ENCODE data around the gene FGF11.
"Not testable (repeated sequence)": the region's sequence is repeated elsewhere in the genome, so short reads cannot be mapped to it uniquely, and the experiment has no call there.

FGF11 gene

DNA sequence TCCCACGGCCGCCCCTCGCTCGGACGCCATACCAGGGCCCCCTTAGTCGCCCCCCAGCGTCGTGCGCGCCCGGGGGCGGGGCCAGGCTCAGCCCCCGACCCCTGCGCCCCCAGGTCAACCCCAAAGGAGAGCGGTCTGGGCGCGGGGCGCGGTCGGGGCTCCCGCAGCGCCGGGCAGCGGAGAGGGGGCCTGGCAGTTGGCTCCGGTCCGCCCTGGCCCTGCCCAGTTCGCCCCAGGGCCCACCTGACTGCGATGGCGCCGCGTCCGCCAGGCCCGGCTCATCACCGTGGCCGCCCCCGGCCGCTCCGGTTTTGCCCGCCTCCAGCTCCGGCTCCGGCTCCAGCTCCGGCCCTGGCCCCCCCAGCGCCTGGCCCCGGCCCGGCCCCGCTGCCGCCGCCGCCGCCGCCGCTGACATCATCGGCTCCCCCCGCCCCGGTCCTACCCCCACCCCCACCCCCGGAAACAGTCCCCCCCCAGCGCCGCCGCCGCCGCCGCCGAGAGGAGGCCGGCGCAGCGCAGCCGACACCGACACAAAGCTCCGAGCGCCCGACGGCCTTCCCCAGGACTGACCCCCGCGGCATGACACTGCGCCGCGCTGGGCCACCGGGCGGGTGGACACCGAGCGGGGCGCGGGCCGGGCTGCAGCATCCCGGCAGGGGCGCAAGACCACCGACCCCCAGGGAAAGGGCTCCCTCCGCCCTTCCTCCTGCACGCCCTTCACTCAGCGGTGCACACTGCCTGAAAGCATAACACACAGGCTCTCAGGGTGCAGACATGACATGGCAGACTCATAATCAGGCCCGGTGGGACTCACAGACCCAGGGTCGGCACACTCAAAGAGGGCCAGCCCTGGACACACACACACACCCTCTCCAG, 40.1 kb downstream of the FGF11 start, which contains the start of gene ZBTB4:
Gene ZBTB4 (minus strand): TSS at position 419 of the 876 bp plus-strand sequence. CDS start 12,830 bp downstream, outside the sequence.
- TF ChIP-seq, protein P1, sequence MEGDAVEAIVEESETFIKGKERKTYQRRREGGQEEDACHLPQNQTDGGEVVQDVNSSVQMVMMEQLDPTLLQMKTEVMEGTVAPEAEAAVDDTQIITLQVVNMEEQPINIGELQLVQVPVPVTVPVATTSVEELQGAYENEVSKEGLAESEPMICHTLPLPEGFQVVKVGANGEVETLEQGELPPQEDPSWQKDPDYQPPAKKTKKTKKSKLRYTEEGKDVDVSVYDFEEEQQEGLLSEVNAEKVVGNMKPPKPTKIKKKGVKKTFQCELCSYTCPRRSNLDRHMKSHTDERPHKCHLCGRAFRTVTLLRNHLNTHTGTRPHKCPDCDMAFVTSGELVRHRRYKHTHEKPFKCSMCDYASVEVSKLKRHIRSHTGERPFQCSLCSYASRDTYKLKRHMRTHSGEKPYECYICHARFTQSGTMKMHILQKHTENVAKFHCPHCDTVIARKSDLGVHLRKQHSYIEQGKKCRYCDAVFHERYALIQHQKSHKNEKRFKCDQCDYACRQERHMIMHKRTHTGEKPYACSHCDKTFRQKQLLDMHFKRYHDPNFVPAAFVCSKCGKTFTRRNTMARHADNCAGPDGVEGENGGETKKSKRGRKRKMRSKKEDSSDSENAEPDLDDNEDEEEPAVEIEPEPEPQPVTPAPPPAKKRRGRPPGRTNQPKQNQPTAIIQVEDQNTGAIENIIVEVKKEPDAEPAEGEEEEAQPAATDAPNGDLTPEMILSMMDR (IDR thresholded peaks at IDR 0.05; ENCODE audit: low read depth, low read length), result no peak
- no peak for DNase-seq (ENCODE audit: extremely low read depth, low read depth)

DNA sequence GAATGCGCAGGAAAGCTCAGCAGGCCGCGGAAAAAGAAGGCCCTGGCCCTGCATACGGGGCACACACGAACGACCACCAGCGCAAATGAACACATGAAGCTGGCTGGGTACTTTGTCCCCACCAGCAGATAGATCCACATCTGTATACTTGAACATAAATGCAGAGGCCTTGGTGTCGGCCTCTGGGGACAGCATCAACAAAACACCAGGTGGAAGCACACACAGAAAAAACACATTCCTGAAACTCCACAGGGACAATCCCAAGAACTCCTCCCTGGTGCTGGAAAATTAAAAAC, 40.7 kb downstream of the FGF11 start:
- DNase-seq (ENCODE audit: extremely low read depth, low read depth), result no peak

DNA sequence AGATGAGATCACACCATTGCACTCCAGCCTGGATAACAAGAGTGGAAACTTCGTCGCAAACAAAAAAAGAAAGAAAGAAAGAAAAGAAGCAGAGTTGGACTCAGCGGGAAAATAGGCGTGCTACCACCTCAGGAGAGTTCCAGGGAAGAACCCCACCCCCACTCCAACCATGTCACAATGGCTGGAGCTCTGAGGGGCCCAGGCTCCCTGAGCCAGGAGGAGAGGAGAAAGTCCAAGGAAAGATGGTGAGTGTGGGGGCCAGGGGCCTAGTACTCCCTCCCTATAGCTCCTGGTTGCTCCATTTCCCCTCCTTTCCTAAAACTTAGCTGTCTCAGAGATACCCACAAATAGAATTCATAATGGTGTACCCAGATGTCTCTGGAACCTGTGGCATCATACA, 42.0 kb downstream of the FGF11 start, which contains the start of gene SLC35G6:
Gene SLC35G6 (plus strand): TSS at position 172 of the 400 bp plus-strand sequence. CDS start 71 bp downstream, at position 243.
- not testable (repeated sequence) for DNase-seq (ENCODE audit: extremely low read depth, low read depth)

More for the DNA sequence above, 40.7 kb downstream of the FGF11 start:
- TF ChIP-seq, protein P1 (IDR thresholded peaks at IDR 0.05; ENCODE audit: low read depth, low read length), result no peak

DNA sequence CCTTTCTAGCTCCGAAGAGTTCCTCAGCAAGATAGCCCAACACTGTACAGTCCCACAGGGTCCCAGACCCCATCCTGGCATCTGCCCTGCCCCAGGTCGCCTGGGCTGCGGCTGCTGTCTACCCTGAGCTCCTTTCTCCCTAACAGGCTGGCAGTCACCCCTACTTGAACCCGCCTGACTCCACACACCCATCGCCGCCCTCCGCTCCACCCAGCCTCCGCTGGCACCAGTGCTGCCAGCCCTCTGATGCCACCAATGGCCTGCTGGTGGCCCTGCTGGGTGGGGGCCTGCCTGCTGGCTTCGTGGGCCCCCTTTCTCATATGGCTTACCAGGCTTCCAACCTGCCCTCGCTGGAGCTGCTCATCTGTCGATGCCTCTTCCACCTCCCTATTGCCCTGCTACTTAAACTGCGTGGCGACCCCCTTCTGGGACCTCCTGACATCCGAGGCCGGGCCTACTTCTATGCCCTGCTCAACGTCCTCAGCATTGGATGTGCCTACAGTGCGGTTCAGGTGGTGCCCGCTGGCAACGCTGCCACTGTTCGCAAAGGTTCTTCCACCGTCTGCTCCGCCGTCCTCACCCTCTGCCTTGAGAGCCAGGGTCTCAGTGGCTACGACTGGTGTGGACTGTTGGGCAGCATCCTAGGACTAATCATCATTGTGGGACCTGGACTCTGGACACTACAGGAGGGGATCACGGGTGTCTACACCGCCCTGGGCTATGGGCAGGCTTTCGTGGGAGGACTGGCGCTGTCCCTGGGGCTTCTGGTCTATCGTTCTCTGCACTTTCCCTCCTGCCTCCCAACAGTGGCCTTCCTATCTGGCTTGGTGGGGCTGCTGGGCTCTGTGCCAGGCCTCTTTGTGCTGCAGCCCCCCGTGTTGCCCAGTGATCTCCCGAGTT, 42.8 kb downstream of the FGF11 start:
- not testable (repeated sequence) for DNase-seq (ENCODE audit: extremely low read depth, low read depth)

DNA sequence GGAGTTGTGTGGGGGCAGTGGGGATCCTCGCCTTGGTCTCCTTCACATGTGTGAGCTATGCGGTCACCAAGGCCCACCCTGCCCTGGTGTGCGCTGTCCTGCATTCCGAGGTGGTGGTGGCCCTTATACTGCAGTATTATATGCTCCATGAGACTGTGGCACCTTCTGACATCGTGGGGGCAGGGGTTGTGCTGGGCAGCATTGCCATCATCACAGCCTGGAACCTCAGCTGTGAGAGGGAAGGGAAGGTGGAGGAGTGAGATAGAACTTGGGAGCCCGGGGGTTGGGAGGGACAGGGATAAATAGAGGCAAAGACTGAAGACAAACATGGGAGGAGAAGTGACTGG, 43.4 kb downstream of the FGF11 start:
- DNase-seq (ENCODE audit: extremely low read depth, low read depth), result not testable (repeated sequence)

DNA sequence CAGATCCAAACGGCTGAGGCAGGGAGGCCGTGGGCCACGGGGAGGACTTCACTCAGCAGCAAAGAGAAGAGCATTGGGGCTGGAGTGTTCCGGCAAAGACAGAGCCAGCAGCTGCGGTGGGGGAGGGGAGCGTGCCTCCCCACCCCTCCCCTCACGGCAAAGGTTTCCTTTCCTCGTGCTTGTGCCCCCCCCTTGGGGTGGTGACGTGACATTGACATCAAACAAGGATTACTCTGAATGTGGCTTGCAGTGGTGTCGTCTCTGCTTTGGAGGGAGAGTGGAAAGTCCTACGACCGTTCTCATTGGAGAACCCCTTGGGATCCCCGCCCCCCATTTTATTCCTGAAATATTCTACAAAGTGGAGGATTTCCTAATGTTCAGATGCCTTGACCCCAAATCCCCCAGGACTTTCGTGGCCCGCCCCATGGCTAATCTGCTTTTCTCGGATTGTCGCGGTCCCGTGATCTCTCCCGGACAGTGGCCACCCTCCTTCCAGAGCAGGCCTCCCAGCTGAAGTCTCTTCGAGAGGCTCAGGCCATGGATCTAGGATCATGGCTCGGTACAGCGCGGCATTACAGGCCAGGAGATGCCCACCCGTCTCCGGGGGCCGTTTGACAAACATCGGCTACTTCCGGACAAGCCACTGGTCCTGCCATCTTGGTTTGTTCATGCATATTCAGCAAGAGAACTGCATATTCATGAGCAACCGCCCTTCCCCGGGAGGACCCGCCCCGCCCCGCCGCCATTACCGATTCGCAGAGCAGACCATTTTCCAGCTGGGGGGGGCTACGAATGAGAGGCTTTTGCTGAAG, 44.1 kb downstream of the FGF11 start:
- peak; percentile 84 for DNase-seq (ENCODE audit: extremely low read depth, low read depth)
- TF ChIP-seq, protein P1 (IDR thresholded peaks at IDR 0.05; ENCODE audit: low read depth, low read length), result no peak

DNA sequence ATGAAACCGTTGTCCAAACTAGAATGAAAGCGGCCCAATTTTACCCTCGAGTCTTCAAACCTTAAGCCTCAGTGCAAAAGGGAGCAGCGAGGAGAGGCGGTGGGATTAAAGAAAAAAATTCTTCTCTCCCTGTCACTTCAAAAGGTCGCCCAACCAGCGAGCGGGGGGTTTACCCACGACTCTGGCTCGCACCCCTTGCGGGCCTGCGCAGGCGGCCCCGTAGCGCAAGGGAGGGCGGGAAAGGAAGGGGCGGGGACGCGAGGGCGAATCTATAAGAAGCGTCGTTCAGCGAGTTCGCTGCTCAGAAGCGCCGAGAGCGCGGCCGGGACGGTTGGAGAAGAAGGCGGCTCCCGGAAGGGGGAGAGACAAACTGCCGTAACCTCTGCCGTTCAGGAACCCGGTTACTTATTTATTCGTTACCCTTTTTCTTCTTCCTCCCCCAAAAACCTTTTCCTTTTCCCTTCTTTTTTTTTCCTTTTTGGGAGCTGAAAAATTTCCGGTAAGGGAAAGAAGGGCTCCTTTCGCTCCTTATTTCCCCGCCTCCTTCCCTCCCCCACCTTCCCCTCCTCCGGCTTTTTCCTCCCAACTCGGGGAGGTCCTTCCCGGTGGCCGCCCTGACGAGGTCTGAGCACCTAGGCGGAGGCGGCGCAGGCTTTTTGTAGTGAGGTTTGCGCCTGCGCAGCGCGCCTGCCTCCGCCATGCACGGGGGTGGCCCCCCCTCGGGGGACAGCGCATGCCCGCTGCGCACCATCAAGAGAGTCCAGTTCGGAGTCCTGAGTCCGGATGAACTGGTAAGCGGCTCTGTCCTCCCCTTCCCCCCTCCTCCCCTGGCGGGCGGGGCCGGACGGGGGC, 45.0 kb downstream of the FGF11 start, which contains the start of gene POLR2A:
Gene POLR2A (plus strand): TSS at position 300 of the 852 bp plus-strand sequence.
- TF ChIP-seq, protein P1 (IDR thresholded peaks at IDR 0.05; ENCODE audit: low read depth, low read length), result no peak
- peak; percentile 99 for DNase-seq (ENCODE audit: extremely low read depth, low read depth)

DNA sequence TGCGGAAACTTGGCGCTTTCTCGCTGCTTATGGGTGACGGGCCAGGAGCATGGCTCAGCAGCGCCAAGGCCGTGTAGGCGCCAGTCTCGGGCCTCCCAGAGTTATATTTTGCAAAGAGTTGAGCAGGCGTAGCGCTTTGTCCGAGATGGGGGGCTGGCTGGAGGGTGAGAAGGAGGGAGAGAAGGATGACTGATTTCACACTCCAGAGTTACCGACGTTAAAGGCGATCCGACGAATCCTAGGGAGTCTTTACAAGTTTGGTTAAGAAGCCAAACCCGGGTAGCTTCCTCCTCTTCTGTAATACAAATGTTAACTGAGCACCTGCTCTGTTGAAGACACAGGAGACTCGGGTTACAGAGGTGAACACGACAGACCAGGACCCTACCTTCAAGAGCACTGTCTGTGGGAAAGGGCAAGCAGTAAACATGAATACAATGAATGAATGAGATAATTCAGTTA, 45.6 kb downstream of the FGF11 start:
- TF ChIP-seq, protein P1 (IDR thresholded peaks at IDR 0.05; ENCODE audit: low read depth, low read length), result peak; percentile 10
- no peak for DNase-seq (ENCODE audit: extremely low read depth, low read depth)

Measured in AG09319 (cell line).